HG03558 (cell line): ENCODE data around the gene ALX3.
"Not testable (repeated sequence)": the region's sequence is repeated elsewhere in the genome, so short reads cannot be mapped to it uniquely, and the experiment has no call there.

ENCODE experiments used
- ATAC-seq: cut with Tn5 transposase; IDR thresholded peaks from one replicate; pipeline ENCODE4 v1.9.1; 2021; ENCODE audit warnings: moderate number of reproducible peaks; ENCODE audit not compliant: unreplicated experiment; ENCODE audit errors: extremely low read depth

Gene ALX3

GRCh38 chr1:110089561-110090275 lies 19.2 kb upstream of the ALX3 start:
- no peak for ATAC-seq

GRCh38 chr1:110088739-110089316 lies 18.4 kb upstream of the ALX3 start:
- no peak for ATAC-seq

GRCh38 chr1:110087812-110088738 lies 17.6 kb upstream of the ALX3 start:
- ATAC-seq: no peak

GRCh38 chr1:110086961-110087360 lies 16.5 kb upstream of the ALX3 start:
- ATAC-seq: no peak

- ATAC-seq: no peak
These were observed 15.2 kb upstream of the ALX3 start for GRCh38 chr1:110085671-110086070.

- ATAC-seq: no peak
These were observed 14.0 kb upstream of the ALX3 start for GRCh38 chr1:110084227-110085078.

- no peak for ATAC-seq
These were observed 13.4 kb upstream of the ALX3 start for GRCh38 chr1:110083866-110084226.

- ATAC-seq: no peak
These were observed 12.8 kb upstream of the ALX3 start for GRCh38 chr1:110083061-110083865.

GRCh38 chr1:110082477-110082876 lies 12.0 kb upstream of the ALX3 start:
- no peak for ATAC-seq

- no peak for ATAC-seq
These were observed 10.6 kb upstream of the ALX3 start for GRCh38 chr1:110081061-110081460.

- not testable (repeated sequence) for ATAC-seq
These were observed 9.5 kb upstream of the ALX3 start for GRCh38 chr1:110079995-110080394.

- ATAC-seq: no peak
These were observed 6.5 kb upstream of the ALX3 start for GRCh38 chr1:110076789-110077500.

GRCh38 chr1:110074166-110074565 lies 3.7 kb upstream of the ALX3 start:
- no peak for ATAC-seq

GRCh38 chr1:110070282-110070669 lies 196 bp downstream of the ALX3 start:
- no peak for ATAC-seq

GRCh38 chr1:110069404-110070281 lies 829 bp downstream of the ALX3 start:
- no peak for ATAC-seq

GRCh38 chr1:110068646-110069403 lies 1.6 kb downstream of the ALX3 start:
- no peak for ATAC-seq
